AG04449 (cell line): Measurements from ENCODE around the gene CDC42EP3.

Experiments used
- CTCF ChIA-PET: fragments of 350-600 bp; formaldehyde crosslinking; extraction: SDS; loops from one replicate; lab custom pipeline; 2021; ENCODE audit warnings: antibody characterized with exemption; lab: Yijun Ruan, JAX
- POLR2A ChIA-PET: fragments of 400-600, 350-600 bp; formaldehyde crosslinking; extraction: SDS; loops from one replicate; lab custom pipeline; 2020; ENCODE audit warnings: antibody characterized with exemption, inconsistent platforms; lab: Yijun Ruan, JAX
- DNase-seq: peaks from one replicate; pipeline ENCODE4 v3.0.0-alpha.2; 2010; ENCODE audit warnings: low read depth, low spot score
- H3K4me3 ChIP-seq: 2 replicates; pipeline ENCODE4 v1.5.1; 2011; ENCODE audit warnings: low read depth, mild to moderate bottlenecking, control low read depth, low read length
- CTCF ChIP-seq: IDR thresholded peaks from one replicate; pipeline ENCODE4 v1.5.1; 2011; ENCODE audit warnings: mild to moderate bottlenecking, moderate library complexity, low read length, control low read depth, inconsistent platforms; ENCODE audit not compliant: insufficient read depth; ENCODE audit errors: missing control alignments

The CDC42EP3 gene

GRCh38 chr2:37615804-37616676 is 55.4 kb downstream of the CDC42EP3 start:
- CTCF ChIA-PET: interaction anchor here (1.1 to 4.3 kb wide), 2 partner anchors 17 to 201 kb away, joined by 3 to 14 read pairs; no protein-coding TSS in a partner anchor

GRCh38 chr2:37614061-37614738 is 57.2 kb downstream of the CDC42EP3 start:
- POLR2A ChIA-PET: interaction anchor here (0.6 to 1.7 kb wide), 4 partner anchors 10 to 27 kb away, joined by 3 to 6 read pairs (median 4); no protein-coding TSS in a partner anchor
- no peak for TF ChIP-seq CTCF
- H3K4me3 ChIP-seq: no peak overlapping the region
- CTCF ChIA-PET: interaction anchor here (1.4 to 4.3 kb wide), 3 partner anchors 9 to 218 kb away, joined by 5 to 14 read pairs (median 5); no protein-coding TSS in a partner anchor
- DNase-seq: no peak

More at GRCh38 chr2:37615804-37616676, 55.4 kb downstream of the CDC42EP3 start:
- POLR2A ChIA-PET: no interaction called here
- no peak for DNase-seq
- no peak overlapping the region for H3K4me3 ChIP-seq
- no peak for TF ChIP-seq CTCF

DNA sequence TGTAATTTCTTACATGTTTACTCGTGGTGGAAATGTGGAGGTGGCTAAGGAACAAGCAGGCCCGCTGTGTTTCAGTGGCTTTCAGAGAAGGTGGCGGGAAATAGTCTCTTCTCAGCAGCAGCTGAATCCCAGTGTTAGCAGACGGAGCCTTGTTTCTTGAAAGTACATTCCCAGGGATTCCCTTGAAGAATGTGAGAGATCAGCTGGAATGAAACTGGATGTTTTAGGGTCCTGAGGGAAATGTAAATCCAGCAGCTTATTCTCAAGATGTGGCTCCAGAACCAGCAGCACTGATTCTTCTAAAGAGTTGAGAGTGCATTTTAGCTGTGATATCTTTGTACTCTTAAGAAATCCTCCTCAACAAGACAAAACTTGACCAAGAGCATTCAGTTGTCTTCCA is 59.1 kb downstream of the CDC42EP3 start:
- POLR2A ChIA-PET: no interaction called here
- no peak for DNase-seq

DNA sequence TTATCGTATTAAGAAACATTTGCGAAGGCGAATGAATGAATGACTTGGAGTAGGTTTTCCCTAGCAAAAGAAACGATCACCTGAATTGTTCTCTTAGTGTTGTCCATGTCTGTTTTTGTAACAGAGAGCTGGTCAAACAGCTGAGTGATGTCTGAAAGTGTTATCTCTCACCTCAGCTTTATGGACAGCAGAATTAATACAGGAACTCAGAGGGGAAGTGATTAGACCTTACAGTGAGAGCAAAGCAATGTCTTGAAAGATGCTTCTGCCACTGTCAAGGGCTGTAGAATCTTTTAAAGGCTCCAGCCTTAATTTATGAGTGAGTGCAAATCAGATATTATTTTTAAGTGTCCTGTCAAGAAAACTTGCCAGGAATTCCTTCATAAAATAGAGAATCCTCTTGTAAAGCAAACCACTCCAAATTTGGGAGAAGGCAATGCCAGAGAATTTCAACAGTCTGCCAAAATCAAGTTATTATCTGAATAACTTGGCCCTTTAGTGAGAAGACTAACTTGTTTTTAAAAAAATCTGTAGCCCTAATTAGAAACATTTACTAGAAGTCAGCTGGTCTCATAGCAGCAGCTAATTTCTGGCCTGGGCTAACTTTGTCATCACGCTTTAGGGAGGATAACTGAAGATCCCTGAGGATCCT is 60.7 kb downstream of the CDC42EP3 start:
- POLR2A ChIA-PET: no interaction called here
- CTCF ChIA-PET: no interaction called here
- no peak for TF ChIP-seq CTCF

More for the DNA sequence above, 59.1 kb downstream of the CDC42EP3 start:
- CTCF ChIA-PET: interaction anchor here (1.7 to 4.3 kb wide), 2 partner anchors 11 to 197 kb away, joined by 3 to 14 read pairs; no protein-coding TSS in a partner anchor
- H3K4me3 ChIP-seq: no peak overlapping the region
- no peak for TF ChIP-seq CTCF

GRCh38 chr2:37609782-37610181 is 61.7 kb downstream of the CDC42EP3 start:
- no peak overlapping the region for H3K4me3 ChIP-seq
- ChIA-PET CTCF (no interaction called here), POLR2A (no interaction called here)
- TF ChIP-seq CTCF: no peak
- no peak for DNase-seq

More for the DNA sequence above, 60.7 kb downstream of the CDC42EP3 start:
- no peak overlapping the region for H3K4me3 ChIP-seq
- peak; percentile 64 for DNase-seq
